Measurements from ENCODE around the gene CAPZB.

CAPZB gene

GRCh38 chr1:19342894-19343616 is 142.3 kb downstream of the CAPZB start:
- no peak for DNase-seq

- DNase-seq, result peak; percentile 61
Observed at GRCh38 chr1:19342062-19342750, 143.1 kb downstream of the CAPZB start.

DNA sequence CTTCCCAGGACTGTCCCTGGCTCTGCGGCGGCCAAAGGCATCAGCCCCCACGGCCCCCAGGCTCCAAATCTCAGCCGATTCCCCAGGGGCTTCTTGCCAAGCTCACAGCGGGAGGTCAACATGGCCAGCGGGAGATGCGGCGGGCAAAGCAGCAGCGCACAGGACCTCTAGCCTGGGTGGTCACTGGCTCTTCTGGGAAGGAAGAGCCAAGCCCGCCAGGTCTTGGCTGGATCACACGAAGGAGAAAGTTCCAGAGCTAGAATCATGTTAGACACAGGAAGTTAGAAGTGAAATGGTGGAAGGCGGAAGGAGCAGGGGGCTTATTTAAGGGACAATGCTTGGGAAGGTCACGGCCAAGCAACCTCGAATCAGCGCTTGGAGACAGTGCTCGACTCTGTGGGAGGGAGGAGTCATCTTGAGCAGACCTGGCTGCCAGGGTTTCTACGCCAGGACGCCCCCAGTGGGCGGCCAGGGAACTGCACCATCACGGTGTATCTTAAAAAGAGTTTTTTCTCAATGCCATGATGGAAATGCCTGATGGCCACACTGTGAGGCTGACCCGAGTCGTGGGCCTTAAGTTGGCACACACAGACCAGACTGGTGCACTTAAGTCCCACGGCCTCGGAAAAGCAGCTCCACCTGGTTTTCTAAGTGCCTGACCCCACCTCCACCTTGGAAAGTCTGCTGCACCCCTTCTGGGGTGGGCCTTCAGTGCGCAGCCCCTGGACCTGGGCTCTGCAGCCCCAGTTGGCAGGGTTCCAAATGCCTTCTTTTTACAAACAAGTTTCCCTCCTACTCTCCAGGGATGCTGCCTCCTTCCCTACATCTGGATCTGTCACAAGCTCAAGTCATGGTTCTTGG is 143.9 kb downstream of the CAPZB start:
- peak; percentile 82 for DNase-seq

DNA sequence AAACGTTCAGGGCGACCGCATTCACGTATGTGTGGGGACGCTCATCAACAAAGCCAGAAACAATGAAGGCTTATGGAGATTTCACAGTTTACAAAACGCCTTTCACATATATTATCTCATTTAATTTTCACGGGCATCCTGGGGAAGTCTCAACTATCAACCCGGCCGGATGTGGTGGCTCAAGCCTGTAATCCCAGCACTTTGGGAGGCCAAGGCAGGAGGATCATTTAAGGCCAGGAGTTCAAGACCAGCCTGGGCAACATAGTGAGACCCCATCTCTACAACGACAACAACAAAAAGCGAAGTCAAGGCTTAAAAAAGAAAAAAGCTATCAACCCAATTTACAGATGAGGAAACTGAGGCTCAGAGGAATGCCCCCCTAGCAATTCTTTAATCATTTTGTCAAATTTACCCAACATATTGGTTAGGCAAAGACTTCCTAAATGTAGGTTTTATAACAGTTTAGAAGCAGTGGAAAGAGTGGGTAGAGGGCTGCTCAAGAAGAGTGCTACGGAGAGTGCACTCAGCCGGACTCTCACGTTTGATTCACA is 144.9 kb downstream of the CAPZB start:
- DNase-seq, result no peak

DNA sequence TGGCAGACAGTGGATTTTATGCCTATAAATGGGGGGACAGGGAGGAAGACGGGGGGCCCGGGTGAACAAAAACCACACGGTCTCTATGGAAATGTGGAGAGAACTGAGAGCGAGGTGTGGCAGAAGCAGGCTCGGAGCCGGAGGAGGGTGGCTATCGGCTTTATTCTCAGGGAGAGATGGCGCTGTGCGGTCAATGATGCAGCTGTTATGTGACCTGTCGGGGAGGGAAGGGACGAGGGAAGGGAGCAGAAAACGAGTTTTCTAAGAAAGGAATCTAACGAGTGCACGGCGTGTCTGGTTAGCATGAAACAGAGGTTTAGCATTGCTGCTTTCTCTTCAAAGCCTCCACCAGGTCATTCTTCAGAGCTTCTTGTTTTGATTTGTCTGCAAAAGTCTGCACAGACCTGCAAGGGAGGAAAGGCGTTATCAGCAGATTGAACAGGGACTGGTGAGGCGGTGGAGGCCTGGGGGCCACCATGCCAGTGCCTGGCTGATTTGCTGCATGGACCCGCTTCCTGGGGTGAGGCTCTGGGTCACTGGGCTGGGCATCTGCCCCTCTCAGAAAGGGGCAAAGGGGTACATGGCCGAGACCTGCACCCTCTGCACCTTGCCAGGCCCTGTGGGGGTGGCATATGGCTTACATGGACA is 146.0 kb downstream of the CAPZB start:
- DNase-seq, result no peak

- DNase-seq, result no peak
Observed at GRCh38 chr1:19338323-19338762, 147.0 kb downstream of the CAPZB start.

DNA sequence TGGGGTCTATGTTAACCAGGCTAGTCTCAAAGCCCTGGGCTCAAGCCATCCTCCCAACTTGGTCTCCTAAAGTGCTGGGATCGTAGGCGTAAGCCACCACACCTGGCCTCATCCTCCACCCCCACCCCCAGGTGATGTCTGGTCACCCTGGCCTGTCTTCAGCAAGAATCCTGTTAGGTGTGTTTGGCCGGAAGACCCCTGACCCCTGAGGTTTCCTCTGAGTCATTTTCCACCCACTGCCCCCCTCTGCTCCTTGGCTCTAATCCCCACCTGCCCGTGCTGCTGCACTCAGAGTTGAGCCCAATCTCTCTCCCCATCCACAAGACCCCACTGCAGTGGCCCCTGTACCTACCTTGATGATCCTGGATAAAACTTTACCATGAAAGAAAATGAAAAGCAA is 148.1 kb downstream of the CAPZB start:
- no peak for DNase-seq

DNA sequence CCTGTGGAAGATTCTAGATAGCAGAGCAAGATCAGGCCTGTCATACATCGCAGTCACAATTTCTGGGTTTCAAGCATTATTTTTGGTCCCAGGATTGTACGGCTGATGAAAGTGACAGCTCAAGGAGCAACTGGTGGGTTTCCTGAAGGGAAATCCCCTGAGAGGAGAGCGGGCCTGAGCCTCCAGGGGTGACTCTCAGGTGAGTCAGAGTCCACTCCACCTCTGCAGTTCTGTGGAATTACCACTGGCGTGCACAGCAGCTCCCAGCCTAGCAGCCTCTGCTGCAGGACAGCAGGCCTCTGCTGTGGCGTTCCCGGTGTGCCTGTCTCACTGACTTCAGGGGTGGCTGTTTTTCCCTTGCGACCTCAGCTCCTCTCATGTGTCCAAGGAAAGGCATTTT is 148.8 kb downstream of the CAPZB start:
- no peak for DNase-seq

DNA sequence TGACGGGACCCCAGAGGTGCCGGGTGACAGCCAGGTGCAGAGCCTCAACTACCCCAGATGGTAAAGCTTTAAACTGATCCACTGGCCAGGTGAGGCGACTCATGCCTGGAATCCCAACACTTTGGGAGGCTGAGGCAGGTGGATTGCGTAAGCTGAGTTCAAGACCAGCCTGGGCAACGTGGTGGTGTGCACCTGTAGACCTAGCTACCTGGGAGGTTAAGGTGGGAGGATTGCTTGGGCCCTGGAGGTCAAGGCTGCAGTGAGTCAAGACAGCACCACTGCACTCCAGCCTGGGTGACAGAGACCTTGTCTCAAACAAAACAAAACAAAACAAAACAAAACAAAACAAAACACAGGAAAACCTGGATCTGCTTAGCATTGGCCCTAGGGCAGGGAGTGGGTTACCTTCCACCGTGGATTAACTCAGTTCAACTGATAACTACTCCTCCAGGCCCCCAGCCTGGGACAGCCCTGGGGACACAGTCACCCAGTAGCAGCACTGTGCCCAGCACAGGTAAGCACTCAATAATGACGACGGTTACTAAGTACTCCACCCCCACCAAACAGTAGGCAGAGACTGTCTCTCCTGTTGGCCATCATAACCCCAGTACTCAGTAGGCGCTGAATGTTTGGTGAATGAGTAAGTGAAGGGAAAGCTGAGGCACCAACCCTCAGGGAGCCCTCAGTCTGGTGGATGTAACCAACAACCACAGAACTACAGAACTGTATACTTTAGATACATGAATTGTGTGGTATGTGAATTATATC is 151.6 kb downstream of the CAPZB start:
- DNase-seq, result no peak

GRCh38 chr1:19332832-19333231 is 152.5 kb downstream of the CAPZB start:
- DNase-seq, result no peak

- no peak for DNase-seq
Observed at GRCh38 chr1:19331262-19331878, 154.0 kb downstream of the CAPZB start.

DNA sequence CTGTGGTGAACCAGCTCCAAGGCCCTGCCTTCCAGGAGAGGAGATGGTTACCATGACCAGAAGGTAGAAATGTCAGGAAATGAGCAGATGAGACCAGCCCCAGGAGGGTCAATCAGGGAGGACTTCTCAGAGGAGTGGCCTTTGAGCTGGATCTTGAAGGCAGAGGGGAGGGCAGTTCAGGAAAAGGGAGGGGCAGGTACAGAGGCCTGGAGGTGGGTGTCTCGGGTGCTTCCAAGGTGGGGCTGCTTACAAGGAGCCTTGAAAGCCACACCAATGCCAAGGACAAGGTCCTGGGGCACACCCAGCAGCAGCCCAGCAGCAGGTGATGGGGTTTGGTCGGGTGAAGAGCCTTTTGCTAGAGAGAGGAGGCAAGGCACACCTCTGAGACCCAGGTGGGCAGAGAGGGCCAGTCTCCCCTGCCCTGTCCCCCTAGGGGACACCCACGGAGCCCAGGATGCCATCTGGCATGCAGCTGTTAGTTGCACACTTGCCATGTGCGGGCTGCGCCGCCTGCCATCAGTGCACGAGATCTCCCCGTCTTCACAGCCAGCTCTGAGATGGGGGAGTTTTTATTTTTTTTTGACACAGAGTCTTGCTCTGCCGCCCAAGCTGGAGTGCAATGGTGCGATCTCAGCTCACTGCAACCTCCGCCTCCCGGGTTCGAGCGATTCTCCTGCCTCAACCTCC is 154.7 kb downstream of the CAPZB start:
- no peak for DNase-seq

DNA sequence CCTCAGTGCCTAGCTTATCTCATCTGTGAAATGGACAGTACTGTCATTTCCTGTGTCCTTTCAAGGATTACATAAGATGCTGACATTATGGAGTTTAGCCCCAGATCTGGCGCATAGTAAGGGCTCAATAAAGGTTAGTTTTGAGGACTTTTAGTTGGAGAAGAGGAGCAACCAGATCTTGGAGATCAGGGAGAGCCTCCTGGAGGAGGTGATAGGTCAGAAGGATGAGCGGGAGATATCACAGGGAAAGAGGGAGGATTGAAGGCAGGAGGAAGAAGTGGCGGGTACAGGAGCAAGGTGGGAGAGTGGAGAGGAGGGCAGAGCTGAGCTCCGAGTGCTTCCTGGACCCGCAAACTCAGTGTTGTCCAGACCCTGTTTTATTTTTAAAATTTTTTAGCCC is 155.7 kb downstream of the CAPZB start:
- no peak for DNase-seq

DNA sequence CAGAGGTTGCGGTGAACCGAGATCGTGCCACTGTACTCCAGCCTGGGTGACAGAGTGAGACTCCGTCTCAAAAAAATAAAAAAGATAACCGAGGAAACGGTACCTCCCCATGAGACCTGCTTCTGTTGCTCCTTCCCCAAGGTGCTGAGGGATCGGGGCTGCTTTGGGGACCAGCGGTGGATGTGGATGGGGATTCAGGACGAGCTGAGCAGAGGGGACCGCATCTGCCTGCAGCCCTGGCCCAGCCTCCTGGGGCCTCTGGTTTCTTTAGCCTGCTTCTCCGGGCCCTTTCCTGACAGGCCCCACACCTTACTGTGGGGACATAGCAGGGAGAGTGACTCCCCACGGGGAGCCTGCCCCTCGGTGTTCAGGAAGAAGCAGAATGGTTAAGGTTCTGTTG is 156.2 kb downstream of the CAPZB start:
- no peak for DNase-seq

- no peak for DNase-seq
Observed at GRCh38 chr1:19328486-19328885, 156.9 kb downstream of the CAPZB start.

DNA sequence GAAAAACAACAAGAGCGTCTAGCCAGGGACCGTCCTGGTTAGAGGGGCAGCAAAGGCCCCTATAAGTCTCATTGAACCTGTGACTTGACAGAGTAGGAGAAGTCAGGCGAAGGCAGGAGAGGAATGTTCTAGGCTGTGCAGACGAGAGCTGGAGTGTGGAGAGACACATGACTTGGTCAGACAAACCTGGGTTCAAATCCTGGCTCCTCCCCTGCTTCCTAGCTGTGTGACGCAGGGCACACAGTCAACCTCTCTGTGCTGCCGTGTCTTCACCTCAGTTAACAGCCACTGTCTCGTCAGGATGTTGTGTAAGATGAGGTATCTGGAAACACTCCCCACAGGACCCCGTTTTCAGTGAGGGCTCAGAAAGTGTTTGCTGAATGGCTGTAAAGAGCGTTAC is 157.6 kb downstream of the CAPZB start:
- DNase-seq, result no peak

DNA sequence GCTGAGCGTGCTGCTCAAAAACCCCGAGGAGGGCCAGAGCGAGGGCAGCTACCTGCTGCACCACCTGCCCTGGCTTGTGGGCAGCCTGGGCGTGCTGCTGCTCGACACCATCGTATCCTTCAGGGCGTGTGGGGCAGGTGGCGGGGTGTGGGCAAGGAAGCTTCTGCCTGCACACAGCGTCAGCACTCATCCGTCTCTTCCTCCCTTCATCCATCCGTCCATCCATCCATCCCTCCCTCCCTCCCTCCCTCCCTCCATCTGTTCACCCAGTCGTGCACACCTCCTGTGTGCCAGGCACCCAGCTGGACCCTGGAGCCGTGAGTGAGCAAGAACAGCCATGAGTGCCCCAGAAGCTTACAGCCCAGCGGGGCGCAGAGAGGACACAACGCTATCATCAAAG is 158.0 kb downstream of the CAPZB start:
- DNase-seq, result no peak

GRCh38 chr1:19326748-19327065 is 158.6 kb downstream of the CAPZB start:
- no peak for DNase-seq

DNA sequence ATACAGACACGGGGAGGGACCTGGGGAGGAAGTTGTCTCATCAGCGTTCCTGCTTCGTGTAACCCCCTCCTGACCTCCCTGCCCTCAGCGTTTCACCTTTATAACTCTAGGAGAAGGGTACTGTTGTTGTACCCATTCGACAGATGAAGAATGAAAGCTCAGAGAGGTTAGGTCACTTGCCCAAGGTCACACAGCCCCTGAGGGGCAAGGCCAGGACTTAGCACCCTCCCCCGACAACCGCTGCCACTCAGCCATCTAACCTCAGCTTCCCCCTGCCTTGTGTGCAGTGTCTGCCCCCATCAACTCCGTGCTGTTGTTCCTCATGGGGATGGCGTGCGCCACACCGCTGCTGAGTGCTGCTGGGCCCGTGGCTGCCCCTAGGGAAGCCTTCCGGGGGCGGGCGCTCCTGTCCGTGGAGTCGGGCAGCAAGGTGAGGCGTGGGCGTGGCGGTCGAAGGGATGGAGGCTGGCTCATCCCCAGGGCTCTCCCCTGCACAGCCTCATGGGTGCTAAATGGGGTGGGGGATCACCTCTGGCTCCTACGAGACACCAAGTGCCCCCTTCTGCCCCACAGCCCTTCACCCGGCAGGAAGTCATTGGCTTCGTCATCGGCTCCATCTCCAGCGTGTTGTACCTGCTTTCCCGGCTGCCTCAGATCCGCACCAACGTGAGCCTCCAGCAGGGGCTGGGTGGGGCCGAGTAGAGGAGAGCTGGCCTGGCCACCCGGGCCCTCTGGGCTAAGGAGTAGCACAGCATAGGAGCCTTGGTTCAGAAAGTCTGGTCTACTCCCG is 159.2 kb downstream of the CAPZB start:
- no peak for DNase-seq

- no peak for DNase-seq
Observed at GRCh38 chr1:19325368-19325957, 159.9 kb downstream of the CAPZB start.

All from right forelimb (tissue), 1 donor.